H9 (cell line): ENCODE data around the gene CDCP2. TPM values are rescaled to one million over a fixed set of nuclear protein-coding genes. Genes with fewer than 3 reads are reported as not detected.

Experiments
- DNase-seq: peaks from one replicate; pipeline ENCODE4 v3.0.0-alpha.2; 2017
- H2AFZ ChIP-seq: one replicate; pipeline ENCODE4 v1.6.1; 2013; ENCODE audit warnings: mild to moderate bottlenecking, low read length, control low read depth, moderate library complexity
- H2AK5ac ChIP-seq: 2 replicates; pipeline ENCODE4 v1.6.1; 2013; ENCODE audit warnings: low read length, control low read depth, mixed read lengths; ENCODE audit not compliant: insufficient read length
- H2BK120ac ChIP-seq: one replicate; pipeline ENCODE4 v1.6.1; 2013; ENCODE audit warnings: low read depth, mild to moderate bottlenecking, low read length, control low read depth, inconsistent platforms; ENCODE audit not compliant: poor library complexity, severe bottlenecking
- H2BK12ac ChIP-seq: 2 replicates; pipeline ENCODE4 v1.6.1; 2013; ENCODE audit warnings: low read length, control low read depth, mixed read lengths, low read depth; ENCODE audit not compliant: insufficient read length
- H2BK15ac ChIP-seq: 2 replicates; pipeline ENCODE4 v1.6.1; 2013; ENCODE audit warnings: low read depth, low read length, control low read depth
- H2BK20ac ChIP-seq: one replicate; pipeline ENCODE4 v1.6.1; 2013; ENCODE audit warnings: low read depth, mild to moderate bottlenecking, low read length, control low read depth, inconsistent platforms; ENCODE audit not compliant: poor library complexity, severe bottlenecking
- H2BK5ac ChIP-seq: 2 replicates; pipeline ENCODE4 v1.6.1; 2013; ENCODE audit warnings: low read length, control low read depth, mixed read lengths; ENCODE audit not compliant: insufficient read length
- H3K14ac ChIP-seq: 2 replicates; pipeline ENCODE4 v1.6.1; 2013; ENCODE audit warnings: low read length, control low read depth; ENCODE audit not compliant: insufficient read depth
- H3K18ac ChIP-seq: 2 replicates; pipeline ENCODE4 v1.6.1; 2013; ENCODE audit warnings: low read depth, mild to moderate bottlenecking, mixed read lengths, low read length, control low read depth; ENCODE audit not compliant: insufficient read length
- H3K23ac ChIP-seq: 2 replicates; pipeline ENCODE4 v1.6.1; 2013; ENCODE audit warnings: low read length, control low read depth, mixed read lengths, low read depth; ENCODE audit not compliant: insufficient read length
- H3K23me2 ChIP-seq: 2 replicates; pipeline ENCODE4 v1.6.1; 2013; ENCODE audit warnings: low read depth, mild to moderate bottlenecking, mixed read lengths, low read length, control low read depth; ENCODE audit not compliant: insufficient read length, poor library complexity, severe bottlenecking
- H3K27ac ChIP-seq: 2 replicates; pipeline ENCODE4 v1.5.1; 2013; ENCODE audit warnings: low read length, control low read depth, mixed read lengths, low read depth; ENCODE audit not compliant: insufficient read length
- H3K27me3 ChIP-seq: 2 replicates; pipeline ENCODE4 v1.6.1; 2013; ENCODE audit warnings: low read length, control low read depth, inconsistent platforms; ENCODE audit not compliant: insufficient read depth
- H3K4ac ChIP-seq: 2 replicates; pipeline ENCODE4 v1.6.1; 2013; ENCODE audit warnings: low read depth, mild to moderate bottlenecking, control low read depth, inconsistent platforms, low read length, moderate library complexity
- H3K4me1 ChIP-seq: 2 replicates; pipeline ENCODE4 v1.6.1; 2013; ENCODE audit warnings: low read length, control low read depth, inconsistent platforms; ENCODE audit not compliant: insufficient read depth
- H3K4me2 ChIP-seq: 2 replicates; pipeline ENCODE4 v1.6.1; 2013; ENCODE audit warnings: low read length, control low read depth, mixed read lengths; ENCODE audit not compliant: insufficient read length, insufficient read depth
- H3K56ac ChIP-seq: 2 replicates; pipeline ENCODE4 v1.6.1; 2013; ENCODE audit warnings: low read depth, mild to moderate bottlenecking, mixed read lengths, low read length, control low read depth; ENCODE audit not compliant: insufficient read length
- H3K79me1 ChIP-seq: 2 replicates; pipeline ENCODE4 v1.6.1; 2013; ENCODE audit warnings: low read depth, mild to moderate bottlenecking, moderate library complexity, low read length, control low read depth, inconsistent platforms; ENCODE audit not compliant: insufficient read depth, poor library complexity, severe bottlenecking
- H3K79me2 ChIP-seq: 2 replicates; pipeline ENCODE4 v1.6.1; 2013; ENCODE audit warnings: low read length, control low read depth, inconsistent platforms; ENCODE audit not compliant: insufficient read depth
- H3K9ac ChIP-seq: 2 replicates; pipeline ENCODE4 v1.6.1; 2013; ENCODE audit warnings: low read length, control low read depth, mixed read lengths; ENCODE audit not compliant: insufficient read length; ENCODE audit errors: extremely low read depth
- H3K9me3 ChIP-seq: one replicate; pipeline ENCODE4 v1.6.1; 2013; ENCODE audit warnings: low read depth, low read length, inconsistent platforms; ENCODE audit not compliant: control insufficient read depth
- H3T11ph ChIP-seq: one replicate; pipeline ENCODE4 v1.6.1; 2013; ENCODE audit warnings: mild to moderate bottlenecking, low read length, control low read depth, inconsistent platforms
- H4K20me1 ChIP-seq: one replicate; pipeline ENCODE4 v1.6.1; 2013; ENCODE audit not compliant: control insufficient read depth, insufficient read length, insufficient read depth
- H4K5ac ChIP-seq: 2 replicates; pipeline ENCODE4 v1.6.1; 2013; ENCODE audit warnings: low read depth, mild to moderate bottlenecking, mixed read lengths, low read length, control low read depth; ENCODE audit not compliant: insufficient read length
- H4K8ac ChIP-seq: replicated peaks from 2 replicates; pipeline ENCODE4 v1.6.1; 2013; ENCODE audit warnings: low read length, control low read depth, mixed read lengths, low read depth; ENCODE audit not compliant: insufficient read length
- H4K91ac ChIP-seq: 2 replicates; pipeline ENCODE4 v1.6.1; 2013; ENCODE audit warnings: low read depth, mild to moderate bottlenecking, moderate library complexity, mixed read lengths, low read length, control low read depth; ENCODE audit not compliant: insufficient read length
- H3K27ac Mint-ChIP-seq, 3 experiments: 2 replicates in 2 of 3; 3 replicates in 1 of 3; pipeline ENCODE4 v1.8.0; 2020 to 2021; ENCODE audit warnings: mixed read lengths in 3 of 3, mild to moderate bottlenecking in 1 of 3, moderate library complexity in 1 of 3
- H3K27me3 Mint-ChIP-seq: 2 replicates; pipeline ENCODE4 v1.8.0; 2021; ENCODE audit warnings: low read depth, mild to moderate bottlenecking, moderate library complexity, mixed read lengths
- H3K36me3 Mint-ChIP-seq, 3 experiments: 2 replicates in 2 of 3; 3 replicates in 1 of 3; pipeline ENCODE4 v1.8.0; 2020 to 2021; ENCODE audit warnings: low read depth in 3 of 3, mixed read lengths in 3 of 3; ENCODE audit not compliant: insufficient read depth in 1 of 3
- H3K4me1 Mint-ChIP-seq, 2 experiments: 2 replicates each; pipeline ENCODE4 v1.8.0; 2020; ENCODE audit warnings: mixed read lengths in 2 of 2
- H3K4me3 Mint-ChIP-seq, 2 experiments: 2 replicates in 1 of 2; 3 replicates in 1 of 2; pipeline ENCODE4 v1.8.0; 2020 to 2021; ENCODE audit warnings: mild to moderate bottlenecking in 2 of 2, mixed read lengths in 2 of 2, moderate library complexity in 1 of 2
- H3K9me3 Mint-ChIP-seq, 2 experiments: 2 replicates in 1 of 2; 3 replicates in 1 of 2; pipeline ENCODE4 v1.8.0; 2020; ENCODE audit warnings: mild to moderate bottlenecking in 2 of 2, mixed read lengths in 2 of 2, moderate library complexity in 1 of 2
- CTCF ChIP-seq: fragments of 200-600 bp; sonication (generic); conservative IDR thresholded peaks from 3 replicates; pipeline ENCODE4 v1.8.0; 2021; ENCODE audit warnings: antibody characterized with exemption, mild to moderate bottlenecking
- WGBS: extraction: QIAGEN DNeasy Blood & Tissue Kit; methylation state at CpG from one replicate; pipeline ENCODE4 v1.1.7; 2013; ENCODE audit warnings: missing lambda C conversion rate, low lambda C conversion rate, mixed read lengths; ENCODE audit not compliant: insufficient read length; ENCODE audit errors: extremely low coverage; 5-methylcytosine and 5-hydroxymethylcytosine counted together
- total RNA-seq: library from RNA; stranded (reverse); gene quantifications from 2 replicates; pipeline ENCODE4 v1.2.1, GENCODE V29; 2021

CDCP2 gene
- total RNA-seq, 1 experiment from 2014 or later = not detected

- no peaks in the 10 kb centered on the region for H3K79me2 ChIP-seq
- no peaks in the 10 kb centered on the region for H3K9me3 Mint-ChIP-seq
- no peak overlapping the region for H2BK12ac ChIP-seq
- H2AFZ ChIP-seq = no peak overlapping the region
- no peaks in the 10 kb centered on the region for H3K36me3 Mint-ChIP-seq
- H3K18ac ChIP-seq = no peak overlapping the region
- no peak overlapping the region for H2BK5ac ChIP-seq
- DNase-seq = no peak
- no peak overlapping the region for H2BK20ac ChIP-seq
- H3K4me1 ChIP-seq = peaks cover 4% of the 10 kb centered on the region; the same call in 1 of the 2 replicates
- no peak overlapping the region for H3K14ac ChIP-seq
- H3K4me2 ChIP-seq = no peak overlapping the region
- H3K23me2 ChIP-seq = no peaks in the 10 kb centered on the region
- H3K27ac Mint-ChIP-seq = no peak overlapping the region
- H3K27ac ChIP-seq = no peak overlapping the region
- H3K27me3 ChIP-seq = no peaks in the 10 kb centered on the region
- no peak for TF ChIP-seq CTCF
- H3K79me1 ChIP-seq = no peaks in the 10 kb centered on the region
- no peak overlapping the region for H3K56ac ChIP-seq
- no peaks in the 10 kb centered on the region for H4K20me1 ChIP-seq
- H4K91ac ChIP-seq = no peak overlapping the region
- no peak overlapping the region for H3K4me3 Mint-ChIP-seq
- no peaks in the 10 kb centered on the region for H3K9me3 ChIP-seq
- peaks cover 13 to 14% of the 10 kb centered on the region in 2 experiments for H3K4me1 Mint-ChIP-seq
- H4K5ac ChIP-seq = no peak overlapping the region
- H2BK15ac ChIP-seq = no peak overlapping the region
- H2AK5ac ChIP-seq = no peak overlapping the region
- H3K4ac ChIP-seq = no peak overlapping the region
- no peak overlapping the region for H3K23ac ChIP-seq
- peaks cover 16% of the 10 kb centered on the region for H3K27me3 Mint-ChIP-seq
- H3T11ph ChIP-seq = no peak overlapping the region
- WGBS = no CpG with 5 or more reads among the region's 7 CpGs
- H2BK120ac ChIP-seq = no peak overlapping the region
- H4K8ac ChIP-seq = no peak overlapping the region
- no peak overlapping the region for H3K9ac ChIP-seq
Observed at GRCh38 chr1:54156986-54157385, 4.2 kb upstream of the CDCP2 start.
